A549 treated with DMSO at 1 μM for 4 hours (cell line): ENCODE results near the gene PPP1R3D. TPM values are rescaled to one million over a fixed set of nuclear protein-coding genes. Genes with fewer than 3 reads are reported as not detected.

Experiments used
- total RNA-seq: library from RNA; stranded (reverse); fragments of 200-300 nt; extraction: Qiagen RNA extraction; gene quantifications from 5 replicates; pipeline ENCODE4 v1.2.3, GENCODE V29; 2022; ENCODE audit warnings: low read depth

PPP1R3D gene, protein sequence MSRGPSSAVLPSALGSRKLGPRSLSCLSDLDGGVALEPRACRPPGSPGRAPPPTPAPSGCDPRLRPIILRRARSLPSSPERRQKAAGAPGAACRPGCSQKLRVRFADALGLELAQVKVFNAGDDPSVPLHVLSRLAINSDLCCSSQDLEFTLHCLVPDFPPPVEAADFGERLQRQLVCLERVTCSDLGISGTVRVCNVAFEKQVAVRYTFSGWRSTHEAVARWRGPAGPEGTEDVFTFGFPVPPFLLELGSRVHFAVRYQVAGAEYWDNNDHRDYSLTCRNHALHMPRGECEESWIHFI
- total RNA-seq, result 1.8 to 3.2 TPM (median 2.8 TPM) in 5 replicates

DNA sequence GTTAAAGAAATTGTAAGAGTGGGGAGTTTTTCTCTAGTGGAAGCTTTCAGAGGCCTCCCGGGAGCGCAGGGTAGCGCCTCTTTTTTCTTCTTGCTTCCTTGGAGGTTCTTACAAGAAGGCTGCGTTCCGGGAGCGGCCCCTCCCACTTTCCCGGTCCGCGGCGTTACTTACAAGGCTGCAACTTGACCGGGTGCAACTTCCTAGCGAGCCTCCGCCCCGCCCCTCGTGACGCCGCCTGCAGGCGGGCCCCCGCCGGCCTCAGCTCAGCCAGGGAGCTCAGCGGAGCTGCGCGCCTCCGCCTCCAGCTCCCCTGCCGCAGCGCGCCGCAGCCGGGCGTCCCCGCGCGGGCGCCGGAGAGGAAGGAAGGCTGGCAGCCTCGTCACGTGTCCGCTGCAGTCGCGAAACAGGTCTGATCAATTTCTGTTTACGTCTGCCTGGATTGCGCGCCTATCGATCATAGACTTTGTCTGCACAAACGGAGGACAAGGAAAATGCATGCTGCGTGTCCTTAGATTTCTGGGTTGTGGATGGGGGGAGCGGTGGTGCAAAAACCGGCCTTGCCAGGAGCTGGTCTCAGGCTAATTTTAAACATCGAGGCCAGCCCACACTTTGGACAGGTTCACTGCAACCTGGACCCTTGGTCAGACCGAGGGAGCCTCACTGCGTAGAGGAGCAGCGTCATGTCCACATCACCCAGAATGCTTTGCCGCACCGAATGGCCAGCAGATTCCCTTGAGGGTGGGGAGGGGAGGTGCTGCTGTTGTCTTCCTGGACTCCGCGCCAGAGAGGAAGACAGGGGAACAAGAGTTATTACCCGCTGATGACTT is at the start of gene PPP1R3D, which contains the start of gene FAM217B:
Gene PPP1R3D, minus strand, starts transcription at position 177 of the 827 bp plus-strand sequence. CDS start 374 bp downstream, outside the sequence.
Gene FAM217B, plus strand, starts transcription at position 261 of the 827 bp plus-strand sequence. CDS start 3,555 bp downstream, outside the sequence.

DNA sequence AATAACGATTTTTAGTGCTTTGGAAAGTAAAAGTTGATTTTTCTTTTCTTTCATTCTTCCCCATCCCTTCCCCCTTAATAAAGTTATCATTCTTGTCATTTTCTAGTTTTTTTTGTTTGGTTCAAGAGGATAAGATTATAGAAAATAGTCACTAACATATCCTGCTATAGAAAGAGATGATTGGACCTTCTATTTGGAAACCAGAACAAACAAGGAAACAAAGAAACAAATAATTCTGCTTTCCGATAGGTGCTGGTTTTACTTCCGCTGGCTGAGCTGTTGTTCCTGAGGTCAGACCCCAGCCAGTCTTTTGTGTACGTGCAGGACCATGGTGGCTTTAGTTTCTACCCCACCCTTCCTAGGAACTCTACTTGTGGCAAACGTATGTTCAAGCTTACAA is 18.0 kb upstream of the PPP1R3D start, which contains the start of gene CDH26:
Gene CDH26, plus strand, starts transcription at position 301 of the 400 bp plus-strand sequence. CDS start 304 bp downstream, outside the sequence.

DNA sequence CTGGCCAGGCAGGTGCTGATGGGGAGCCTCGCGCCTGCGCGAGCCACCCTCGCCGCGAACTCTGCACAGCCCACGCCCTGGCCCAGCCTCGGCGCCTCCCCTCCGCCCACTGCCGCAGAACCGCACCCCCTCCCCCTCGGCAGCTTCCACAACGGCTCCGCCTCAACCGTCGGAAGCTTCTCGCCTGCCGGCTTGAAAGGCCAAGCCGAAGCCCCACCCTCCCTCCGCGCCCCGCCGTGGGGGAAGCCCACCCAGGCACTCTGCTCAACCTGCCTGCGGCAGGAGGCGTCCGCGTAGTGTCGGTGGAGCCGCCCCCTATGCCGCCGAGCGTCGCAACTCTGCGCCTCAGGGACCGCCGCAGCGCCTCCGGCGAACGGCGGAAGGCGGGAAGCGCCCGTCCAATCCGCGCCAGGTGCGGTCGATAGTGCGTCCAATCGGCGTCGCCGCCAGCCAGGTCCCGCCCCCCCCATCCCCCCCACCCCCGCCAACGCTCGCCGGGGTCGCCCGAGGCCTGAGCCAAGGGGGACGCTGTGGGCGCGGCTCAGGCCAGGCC is 6.7 kb downstream of the PPP1R3D start, which contains the start of gene SYCP2:
Gene SYCP2, minus strand, starts transcription at position 342 of the 553 bp plus-strand sequence. CDS start 11,224 bp downstream, outside the sequence.

Other genes with a start within 250 kb of the PPP1R3D start
- gene SYCP2, start 6.7 kb downstream of the PPP1R3D start, total RNA-seq, result 0.18 to 0.81 TPM (median 0.37 TPM) in 5 replicates
- 5.9 to 8.8 TPM (median 7.2 TPM) in 5 replicates for gene FAM217B, start 84 bp upstream of the PPP1R3D start, total RNA-seq
- 0.09 to 0.28 TPM (median 0.12 TPM) in 4 of 5 replicates, not detected in the other for gene CDH26, start 18.1 kb upstream of the PPP1R3D start, total RNA-seq